GM19193 (cell line): ENCODE results near the gene FOXA1.

Experiments
- POLR2A ChIP-seq: IDR thresholded peaks from 4 replicates; pipeline ENCODE4 v1.6.1; 2011; ENCODE audit not compliant: insufficient read depth, insufficient read length; ENCODE audit errors: extremely low read depth

FOXA1 gene

DNA sequence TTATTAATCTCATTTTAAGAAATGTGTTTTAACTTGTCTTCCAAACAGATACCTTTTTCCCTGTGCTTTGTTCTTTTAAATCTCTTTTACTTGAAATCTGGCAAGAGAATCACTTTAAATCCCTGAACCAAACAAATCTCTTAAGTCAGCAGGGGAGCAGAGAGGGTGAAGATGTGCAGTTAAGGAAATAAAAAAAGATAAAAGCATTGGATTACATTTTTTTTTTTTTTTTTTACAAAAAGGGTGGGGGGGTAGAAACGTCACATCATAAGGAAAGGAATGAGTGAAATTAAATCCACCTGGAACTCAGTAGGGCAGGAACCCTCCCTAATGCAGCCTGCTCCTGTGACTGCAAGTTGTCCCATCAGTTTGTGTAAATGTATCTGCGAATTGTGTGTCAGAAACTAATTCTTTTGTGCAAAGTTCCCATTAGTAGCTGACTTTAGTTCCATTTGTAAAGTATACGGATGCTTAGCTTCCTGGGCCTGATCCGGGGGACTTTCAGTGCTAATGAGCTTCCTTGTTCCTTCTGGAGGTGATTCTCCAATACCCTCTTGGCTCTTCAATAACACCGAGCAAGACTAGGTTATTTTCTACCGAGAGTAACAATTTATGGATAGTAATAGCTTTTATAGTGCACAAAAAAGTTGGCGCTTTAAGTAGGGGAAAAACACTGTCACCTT lies 1.9 kb upstream of the FOXA1 start:
- no peak for TF ChIP-seq POLR2A

GRCh38 chr14:37595809-37596621 lies 966 bp upstream of the FOXA1 start:
- TF ChIP-seq POLR2A, result no peak

DNA sequence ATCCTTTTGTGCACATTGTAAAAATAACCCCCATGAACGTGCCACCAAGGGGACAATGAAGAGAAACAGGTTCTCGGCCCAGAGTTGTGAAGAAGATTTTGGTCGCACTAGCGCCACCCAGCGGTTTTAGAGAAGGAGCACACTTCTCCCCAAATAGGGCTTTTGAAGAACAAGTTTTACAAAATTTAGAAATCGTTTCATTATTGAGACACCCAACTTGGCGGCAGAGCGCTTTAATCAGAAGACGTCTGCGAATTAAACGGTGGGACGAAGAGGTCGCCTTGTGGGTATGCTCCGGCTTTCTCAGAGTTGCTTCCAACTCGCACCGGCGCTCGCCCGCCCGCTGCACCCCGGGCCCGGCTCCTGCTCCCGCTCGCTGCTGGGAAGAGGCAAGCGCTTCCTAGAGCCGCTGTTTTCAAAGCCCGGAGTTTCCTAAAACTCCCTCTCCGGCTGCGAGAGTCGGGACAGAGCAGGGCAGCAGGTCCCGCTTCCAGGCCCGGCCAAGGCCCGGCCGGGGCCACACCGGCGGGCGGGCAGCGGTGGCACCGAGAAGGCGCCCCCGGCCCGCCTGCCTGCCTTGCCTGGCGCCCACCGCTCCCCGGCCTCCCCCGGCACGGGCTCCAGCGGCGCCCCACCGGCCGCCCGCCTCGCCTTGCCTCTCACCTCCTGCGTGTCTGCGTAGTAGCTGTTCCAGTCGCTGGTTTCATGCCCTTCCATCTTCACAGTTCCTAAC lies 645 bp downstream of the FOXA1 start:
- no peak for TF ChIP-seq POLR2A

DNA sequence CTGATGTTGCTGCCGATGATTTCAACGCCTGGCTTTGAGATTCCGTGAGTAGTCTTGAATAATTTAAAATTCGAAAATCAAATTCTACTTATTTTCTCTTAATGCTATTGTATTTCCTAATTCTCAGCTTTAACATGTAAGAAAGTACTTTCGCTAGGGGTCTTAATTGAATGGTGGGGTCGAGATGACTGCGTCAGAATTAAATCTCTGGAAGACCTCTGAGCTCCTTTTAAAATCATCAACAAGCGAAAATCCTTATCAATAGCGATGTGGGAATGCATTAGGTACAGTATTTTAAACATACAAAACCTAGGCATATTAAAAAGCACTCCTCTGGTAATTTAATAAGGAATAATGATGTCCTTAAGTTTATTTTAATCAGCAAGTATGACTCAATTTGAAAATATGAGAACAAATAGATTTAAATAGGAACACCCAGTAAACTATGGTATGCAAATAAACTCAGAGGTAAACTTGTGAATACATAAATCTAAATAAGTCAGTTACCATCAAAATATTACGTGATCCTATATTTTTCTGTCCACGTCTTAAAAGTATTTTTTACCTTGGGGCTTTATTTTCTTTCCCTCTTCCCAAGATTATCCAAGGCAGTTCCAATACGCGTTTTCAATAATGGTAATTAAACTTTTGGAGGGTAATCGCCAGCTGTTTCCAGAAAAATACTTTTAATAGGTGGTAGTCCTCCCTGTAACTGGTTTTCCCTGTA lies 1.4 kb downstream of the FOXA1 start:
- TF ChIP-seq POLR2A, result no peak

- TF ChIP-seq POLR2A, result no peak
Measured at GRCh38 chr14:37592482-37593408, 2.3 kb downstream of the FOXA1 start.

DNA sequence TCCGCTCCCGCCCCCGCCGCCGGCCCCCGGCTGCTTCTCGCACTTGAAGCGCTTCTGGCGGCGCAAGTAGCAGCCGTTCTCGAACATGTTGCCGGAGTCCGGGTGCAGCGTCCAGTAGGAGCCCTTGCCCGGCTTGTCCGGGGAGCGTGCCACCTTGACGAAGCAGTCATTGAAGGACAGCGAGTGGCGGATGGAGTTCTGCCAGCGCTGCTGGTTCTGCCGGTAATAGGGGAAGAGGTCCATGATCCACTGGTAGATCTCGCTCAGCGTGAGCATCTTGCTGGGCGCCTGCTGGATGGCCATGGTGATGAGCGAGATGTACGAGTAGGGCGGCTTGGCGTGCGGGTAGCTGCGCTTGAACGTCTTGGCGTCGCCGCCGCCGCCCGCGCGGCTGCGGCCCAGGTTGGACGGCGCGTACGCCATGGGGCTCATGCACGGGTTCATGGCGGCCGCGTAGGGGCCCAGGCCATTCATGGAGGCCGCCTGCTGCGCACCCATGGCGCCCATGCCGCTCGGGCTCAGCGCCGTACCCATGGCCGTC lies 3.0 kb downstream of the FOXA1 start:
- no peak for TF ChIP-seq POLR2A

GRCh38 chr14:37591311-37591940 lies 3.6 kb downstream of the FOXA1 start:
- TF ChIP-seq POLR2A, result no peak

GRCh38 chr14:37590428-37591139 lies 4.5 kb downstream of the FOXA1 start:
- no peak for TF ChIP-seq POLR2A

- TF ChIP-seq POLR2A, result no peak
Measured at GRCh38 chr14:37589715-37590427, 5.2 kb downstream of the FOXA1 start.

- TF ChIP-seq POLR2A, result no peak
Measured at GRCh38 chr14:37588956-37589714, 5.9 kb downstream of the FOXA1 start.

DNA sequence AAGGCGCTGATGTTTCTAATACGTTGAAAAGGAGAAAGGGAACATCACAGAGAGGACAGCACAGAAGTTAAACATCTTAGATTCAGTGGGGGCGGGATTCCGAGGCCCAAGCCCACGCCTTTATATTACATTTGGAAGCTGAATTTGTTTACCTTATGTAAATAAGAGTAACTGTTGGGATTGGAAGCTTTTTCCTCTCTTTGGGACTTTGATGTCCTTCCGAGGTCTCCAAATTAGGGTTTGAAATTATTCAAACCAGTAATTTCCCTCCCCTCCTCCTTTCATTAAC lies 6.4 kb downstream of the FOXA1 start:
- TF ChIP-seq POLR2A, result no peak

DNA sequence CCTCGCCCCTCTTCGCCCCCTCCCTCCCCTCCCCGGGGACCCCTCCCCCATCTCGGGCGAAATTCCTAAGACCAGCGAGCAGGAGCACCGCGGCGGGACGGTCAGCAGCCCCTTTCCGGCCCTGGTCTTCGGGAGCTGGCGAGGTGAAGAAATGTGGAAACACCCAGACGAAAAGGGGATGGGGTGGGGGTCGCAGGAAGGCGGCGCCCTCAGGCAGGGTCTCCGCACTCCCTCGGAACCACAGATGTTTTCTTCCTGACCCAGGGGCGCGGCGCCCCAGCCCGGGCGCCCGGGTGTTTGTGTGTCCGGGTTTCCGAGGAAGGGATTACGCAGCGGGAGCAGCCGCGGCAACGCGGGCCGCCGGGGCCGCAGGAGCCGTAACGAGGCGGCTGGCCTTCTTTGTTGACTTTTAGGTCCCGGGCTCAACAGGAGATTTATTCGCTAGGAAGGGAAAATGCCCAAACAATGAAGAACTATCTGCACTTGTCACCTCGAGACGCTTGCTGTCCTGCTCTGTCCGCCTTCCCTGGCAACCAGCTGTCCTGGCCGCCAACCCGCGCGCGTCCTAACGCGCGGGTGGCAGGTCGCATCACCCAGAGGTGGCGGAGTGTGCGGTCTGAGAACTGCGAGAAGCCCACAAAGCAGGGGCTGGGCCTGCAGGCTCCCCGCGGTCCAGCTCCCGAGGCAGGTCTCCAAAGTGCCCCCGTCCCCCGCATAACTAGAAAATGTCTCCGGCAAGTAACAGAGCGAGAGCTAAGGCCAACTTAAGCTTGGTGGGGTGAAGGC lies 7.0 kb downstream of the FOXA1 start:
- TF ChIP-seq POLR2A, result no peak
